C1 segment of cervical spinal cord (tissue), 14 donors: ENCODE results near the gene PTPRU.

Source experiments
- DNase-seq, 14 donors: peaks; one replicate each; lab custom pipeline; 2025; lab: John Stamatoyannopoulos, UW

The PTPRU gene

GRCh38 chr1:29364101-29364678, 127.9 kb downstream of the PTPRU start:
- DNase-seq = no peak

- no peak for DNase-seq
Measured at GRCh38 chr1:29365906-29366670, 129.8 kb downstream of the PTPRU start.

- DNase-seq = no peak
Measured at GRCh38 chr1:29368936-29369932, 132.9 kb downstream of the PTPRU start.

GRCh38 chr1:29370067-29370466, 133.7 kb downstream of the PTPRU start:
- DNase-seq = no peak

GRCh38 chr1:29371332-29371731, 135.0 kb downstream of the PTPRU start:
- DNase-seq = no peak

- no peak for DNase-seq
Measured at GRCh38 chr1:29372108-29372507, 135.8 kb downstream of the PTPRU start.
